Esophagus squamous epithelium (tissue), 4 donors: ENCODE measurements around the gene ADAM10.

Experiments used
- CTCF ChIP-seq, 6 experiments: fragments of 450-650 bp in 4 of 6; fragments of 200-600 bp in 2 of 6; sonication (generic) in 2 of 6; IDR thresholded peaks; one replicate each; pipeline ENCODE4 v1.5.1; 2016 to 2019; ENCODE audit warnings: antibody characterized with exemption in 6 of 6, mild to moderate bottlenecking in 4 of 6, moderate library complexity in 4 of 6
- POLR2A ChIP-seq, 4 donors: fragments of 450-650 bp; IDR thresholded peaks; one replicate each; pipeline ENCODE4 v1.6.1; 2017; ENCODE audit warnings: antibody characterized with exemption in 4 of 4, mild to moderate bottlenecking in 4 of 4, moderate library complexity in 3 of 4

- TF ChIP-seq POLR2A (IDR thresholded peaks at IDR 0.05) (no peak), CTCF (IDR thresholded peaks at IDR 0.05) (no peak)
Observed at GRCh38 chr15:58734859-58735258, 14.6 kb downstream of the ADAM10 start.
